Esophagus (tissue), 2 donors: ENCODE measurements around the gene SAMD13. TPM values are rescaled to one million over a fixed set of nuclear protein-coding genes. Genes with fewer than 3 reads are reported as not detected.
"Not testable (repeated sequence)": the region's sequence is repeated elsewhere in the genome, so short reads cannot be mapped to it uniquely, and the experiment has no call there.

Source experiments
- H3K27ac ChIP-seq, 2 donors: one replicate each; pipeline ENCODE4 v1.5.1; 2013; ENCODE audit warnings: low read depth in 2 of 2, mild to moderate bottlenecking in 2 of 2, inconsistent platforms in 1 of 2, low read length in 1 of 2, moderate library complexity in 1 of 2
- H3K27me3 ChIP-seq, 2 donors: one replicate each; pipeline ENCODE4 v1.6.1; 2013; ENCODE audit warnings: low read length in 2 of 2, control low read depth in 1 of 2, mild to moderate bottlenecking in 1 of 2; ENCODE audit not compliant: insufficient read depth in 2 of 2, control insufficient read depth in 1 of 2
- H3K36me3 ChIP-seq, 2 donors: one replicate each; pipeline ENCODE4 v1.6.1; 2013; ENCODE audit warnings: low read length in 1 of 2; ENCODE audit not compliant: control insufficient read depth in 2 of 2, insufficient read depth in 2 of 2
- H3K4me1 ChIP-seq, 2 donors: one replicate each; pipeline ENCODE4 v1.6.1; 2013; ENCODE audit warnings: low read length in 1 of 2; ENCODE audit not compliant: control insufficient read depth in 2 of 2, insufficient read depth in 2 of 2
- H3K4me3 ChIP-seq, 2 donors: one replicate each; pipeline ENCODE4 v1.5.1; 2013; ENCODE audit warnings: low read length in 2 of 2, mild to moderate bottlenecking in 2 of 2, low read depth in 1 of 2, moderate library complexity in 1 of 2
- H3K9me3 ChIP-seq, 2 donors: one replicate each; pipeline ENCODE4 v1.6.1; 2013; ENCODE audit warnings: mild to moderate bottlenecking in 2 of 2, low read depth in 1 of 2, low read length in 1 of 2, moderate library complexity in 1 of 2; ENCODE audit not compliant: control insufficient read depth in 2 of 2, insufficient read depth in 1 of 2
- WGBS, 2 donors: extraction: QIAGEN DNeasy Blood & Tissue Kit; methylation state at CpG; one replicate each; pipeline ENCODE4 v1.1.7; 2013; 5-methylcytosine and 5-hydroxymethylcytosine counted together
- polyA plus RNA-seq, 2 donors: library from polyadenylated mRNA; stranded (reverse); fragments of 200-250 nt; gene quantifications; one replicate each; pipeline ENCODE4 v1.2.3, GENCODE V29; 2013
- donor health status: healthy with polysubstance abuse.
- donor health status: Bipolar disorder and iron deficiency.

SAMD13 gene
- polyA plus RNA-seq, 2 donors = 0.45 to 0.59 TPM

DNA sequence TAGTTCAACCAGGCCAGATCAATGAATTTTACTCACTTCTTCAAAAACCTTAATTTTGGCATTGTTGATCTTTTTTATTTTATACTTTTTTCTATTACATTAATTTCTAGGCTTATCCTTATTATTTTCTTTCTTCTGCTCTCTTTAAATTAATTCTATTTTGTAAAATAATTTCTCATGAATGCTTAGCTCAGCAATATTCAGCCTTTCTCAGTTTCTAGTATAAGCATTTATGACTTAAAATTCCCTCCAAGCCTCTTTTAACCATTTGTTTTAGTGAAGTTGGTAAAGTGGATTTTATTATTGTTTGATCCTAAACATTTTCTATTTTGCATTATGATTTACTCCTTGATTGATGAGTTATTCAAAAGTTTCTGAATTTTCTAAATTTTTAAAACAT is 20.6 kb upstream of the SAMD13 start:
- H3K4me3 ChIP-seq = no peak overlapping the region
- no peak overlapping the region for H3K27ac ChIP-seq
- no peaks in the 10 kb centered on the region for H3K36me3 ChIP-seq
- no peaks in the 10 kb centered on the region for H3K27me3 ChIP-seq
- H3K4me1 ChIP-seq = no peaks in the 10 kb centered on the region
- no peaks in the 10 kb centered on the region for H3K9me3 ChIP-seq

DNA sequence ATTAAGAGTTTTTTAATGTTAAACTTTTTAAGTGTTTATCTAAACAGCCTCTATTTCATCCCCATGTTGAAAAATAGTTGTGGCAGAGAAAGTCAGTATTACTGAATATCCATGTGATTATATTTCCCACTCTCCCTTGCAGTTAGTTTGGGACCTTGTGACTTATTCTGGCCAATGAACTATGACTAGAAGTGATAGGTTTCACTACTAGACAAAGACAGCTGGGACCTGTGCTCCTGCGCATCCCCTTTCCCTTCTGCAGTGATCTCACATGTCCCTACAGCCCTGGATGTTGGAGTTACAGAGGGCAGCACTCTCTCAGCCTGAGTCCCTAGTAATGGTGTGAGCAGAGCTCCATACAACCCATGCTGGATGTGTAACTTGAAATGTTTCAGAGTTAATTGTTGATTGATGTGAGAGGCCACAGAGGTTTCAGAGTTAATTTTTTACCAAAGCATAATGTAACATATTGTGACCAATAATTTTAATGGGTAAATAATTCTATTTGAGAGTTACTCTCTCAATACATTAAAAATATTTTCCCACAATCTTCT is 18.7 kb upstream of the SAMD13 start:
- Histone ChIP-seq H3K27me3 (no peaks in the 10 kb centered on the region), H3K9me3 (peaks cover 0 to 2% of the 10 kb centered on the region in 2 donors), H3K27ac (no peak overlapping the region), H3K4me3 (no peak overlapping the region), H3K36me3 (no peaks in the 10 kb centered on the region), H3K4me1 (no peaks in the 10 kb centered on the region)
- WGBS, 2 donors = 100% methylated on average over 1 of the region's 1 CpG

DNA sequence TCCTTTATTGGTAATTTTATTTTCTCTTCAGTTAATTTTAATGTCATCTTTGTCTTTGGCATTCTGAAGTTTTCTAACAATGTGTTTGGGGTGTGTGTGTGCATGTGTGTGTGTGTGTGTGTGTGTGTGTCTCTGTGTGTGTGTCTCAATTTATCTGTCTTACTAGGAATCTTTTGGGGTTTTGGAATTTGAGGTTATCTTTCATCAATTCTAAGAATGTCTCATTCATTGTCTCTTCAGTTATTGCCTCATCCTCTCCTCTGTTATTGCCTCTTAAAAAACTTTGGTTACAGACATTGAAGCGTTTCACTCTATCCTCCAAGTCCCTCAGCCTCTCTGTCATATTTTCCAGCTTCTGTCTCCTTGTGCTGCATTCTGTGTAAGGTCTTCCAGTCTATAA is 18.1 kb upstream of the SAMD13 start:
- Histone ChIP-seq H3K36me3 (no peaks in the 10 kb centered on the region), H3K9me3 (peaks cover 0 to 2% of the 10 kb centered on the region in 2 donors), H3K27ac (no peak overlapping the region), H3K27me3 (no peaks in the 10 kb centered on the region), H3K4me1 (no peaks in the 10 kb centered on the region), H3K4me3 (no peak overlapping the region)
- 63 to 81% methylated on average over 1 of the region's 1 CpG for WGBS, 2 donors

DNA sequence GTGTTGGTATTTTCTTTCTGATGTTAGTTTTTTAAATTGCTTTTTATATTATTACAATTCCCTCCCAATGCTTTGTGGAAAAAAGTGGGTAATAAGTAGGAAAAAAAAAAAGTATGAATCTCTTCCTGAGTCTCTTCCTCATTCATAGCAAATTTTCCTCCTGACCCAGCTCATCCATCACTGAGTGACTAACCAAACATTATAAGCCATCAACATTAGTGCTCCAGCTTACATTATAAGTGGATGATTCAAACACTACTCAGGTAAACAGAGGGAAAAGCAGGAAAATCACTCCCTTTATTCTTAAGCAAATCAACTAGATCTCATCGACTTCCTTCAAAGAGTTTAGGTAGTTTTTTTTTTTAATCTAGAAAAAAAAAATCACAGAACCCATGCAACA is 15.4 kb upstream of the SAMD13 start:
- H3K4me1 ChIP-seq = no peaks in the 10 kb centered on the region
- H3K36me3 ChIP-seq = no peaks in the 10 kb centered on the region
- H3K4me3 ChIP-seq = no peak overlapping the region
- 67 to 69% methylated on average over 1 of the region's 1 CpG for WGBS, 2 donors
- H3K27me3 ChIP-seq = no peaks in the 10 kb centered on the region
- H3K9me3 ChIP-seq = peaks cover 0 to 2% of the 10 kb centered on the region in 2 donors
- no peak overlapping the region for H3K27ac ChIP-seq

DNA sequence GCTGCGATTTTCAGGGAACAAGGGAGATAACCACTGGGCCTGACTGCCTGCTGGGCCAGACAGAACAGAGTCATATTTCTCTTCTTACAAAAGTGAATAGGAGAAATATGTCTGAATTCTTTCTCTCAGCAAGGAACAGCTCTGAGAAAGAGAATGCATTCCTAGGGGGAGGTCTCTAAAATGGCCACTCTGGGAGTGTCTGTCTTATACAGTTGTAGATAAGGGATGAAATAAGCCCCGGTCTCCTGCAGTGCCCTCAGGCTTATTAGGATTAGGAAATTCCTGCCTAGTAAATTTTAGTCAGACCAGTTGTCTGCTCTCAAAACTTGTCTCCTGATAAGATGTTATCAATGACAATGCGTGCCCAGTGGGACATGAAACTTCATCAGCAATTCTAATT is 14.1 kb upstream of the SAMD13 start:
- not testable (repeated sequence) for H3K27ac ChIP-seq, H3K36me3 ChIP-seq, H3K4me3 ChIP-seq, H3K27me3 ChIP-seq, H3K9me3 ChIP-seq, H3K4me1 ChIP-seq
- 64 to 65% methylated on average over 3 of the region's 3 CpGs for WGBS, 2 donors

DNA sequence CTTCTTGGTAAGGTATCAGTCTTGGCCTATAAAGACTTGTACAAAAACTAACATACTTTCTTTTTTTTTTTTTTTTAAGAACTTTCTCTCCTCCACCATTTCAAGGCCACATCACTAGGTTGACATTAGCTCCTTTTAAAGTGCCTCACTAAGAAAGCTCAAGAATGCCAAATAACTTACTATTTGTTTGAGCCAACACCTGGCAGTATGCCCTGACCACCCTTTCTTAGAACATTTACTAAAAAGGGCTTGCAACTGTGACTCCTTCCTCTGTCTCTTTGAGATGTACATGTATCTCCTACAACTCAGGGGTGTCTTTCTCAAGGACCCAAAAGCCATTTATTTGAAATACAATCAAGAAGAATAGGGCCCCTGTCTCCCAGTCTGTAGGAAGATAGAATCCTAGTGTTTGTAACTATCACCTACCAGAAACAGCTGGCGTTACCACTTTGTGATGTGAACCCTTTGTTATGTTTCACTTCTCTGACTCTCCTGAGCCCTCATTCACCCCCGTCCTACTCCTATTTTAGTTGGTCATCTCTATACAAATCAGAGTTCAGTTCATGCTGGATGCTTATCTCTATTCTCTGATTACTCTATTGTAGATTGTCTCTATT is 12.2 kb upstream of the SAMD13 start:
- Histone ChIP-seq H3K4me1 (no peaks in the 10 kb centered on the region), H3K4me3 (no peak overlapping the region), H3K27me3 (no peaks in the 10 kb centered on the region), H3K36me3 (no peaks in the 10 kb centered on the region), H3K27ac (no peak overlapping the region), H3K9me3 (peaks cover 0 to 2% of the 10 kb centered on the region in 2 donors)
- WGBS, 2 donors = 76 to 90% methylated on average over 2 of the region's 2 CpGs

DNA sequence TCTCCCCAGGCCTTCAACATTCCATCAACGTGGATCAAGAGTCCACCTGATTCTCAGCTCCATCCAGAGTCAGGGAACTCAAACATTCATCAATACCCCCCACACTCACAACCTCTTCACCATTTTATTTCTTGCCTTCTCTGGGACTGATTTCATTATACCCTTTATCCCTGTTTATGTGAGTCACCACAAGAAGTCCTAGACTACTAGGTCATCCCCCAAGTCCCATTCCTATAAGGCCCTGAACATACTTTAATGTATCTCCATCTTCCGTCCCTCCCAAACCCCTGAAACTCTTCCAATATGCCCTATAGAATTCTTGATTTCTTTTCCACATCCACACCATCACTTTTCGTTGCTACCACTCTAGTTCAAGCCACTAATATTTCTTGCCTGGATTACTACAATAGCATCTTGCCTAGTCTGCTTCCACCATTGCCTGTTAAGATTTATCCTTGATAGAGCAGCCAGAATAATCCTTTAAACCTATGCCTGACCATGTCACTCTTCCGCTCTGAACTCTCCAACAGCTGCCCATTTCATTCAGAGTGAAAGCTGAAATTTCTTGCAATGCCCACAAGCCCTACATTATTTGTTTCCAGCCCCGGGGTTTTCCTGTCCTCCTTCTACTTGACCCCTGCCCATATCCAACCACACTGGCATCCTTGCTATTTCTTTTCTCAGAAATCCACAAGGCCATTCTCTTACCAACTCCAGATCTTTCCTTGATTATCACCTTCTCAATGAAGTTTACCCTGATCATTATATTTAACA is 9.4 kb upstream of the SAMD13 start:
- H3K4me1 ChIP-seq = no peaks in the 10 kb centered on the region
- H3K36me3 ChIP-seq = no peaks in the 10 kb centered on the region
- WGBS, 2 donors = 84 to 86% methylated on average over 5 of the region's 5 CpGs
- H3K9me3 ChIP-seq = peaks cover 0 to 2% of the 10 kb centered on the region in 2 donors
- no peak overlapping the region for H3K4me3 ChIP-seq
- no peak overlapping the region for H3K27ac ChIP-seq
- H3K27me3 ChIP-seq = no peaks in the 10 kb centered on the region

DNA sequence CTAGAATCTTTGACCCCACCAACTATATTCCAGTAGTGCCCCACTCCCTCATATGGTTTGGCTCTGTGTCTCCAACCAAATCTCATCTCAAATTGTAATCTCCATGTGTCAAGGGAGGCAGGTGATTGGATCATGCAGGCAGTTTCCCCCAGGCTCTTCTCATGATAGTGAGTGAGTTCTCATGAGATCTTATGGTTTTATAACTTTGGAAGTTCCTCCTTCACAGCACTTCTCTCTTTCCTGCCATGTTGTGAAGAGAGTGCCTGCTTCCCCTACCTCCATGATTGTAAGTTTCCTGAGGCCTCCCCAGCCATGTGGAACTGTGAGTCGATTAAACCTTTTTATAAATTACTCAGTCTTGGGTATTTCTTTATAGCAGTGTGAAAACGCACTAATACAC is 7.7 kb upstream of the SAMD13 start:
- no peak overlapping the region for H3K27ac ChIP-seq
- no peaks in the 10 kb centered on the region for H3K9me3 ChIP-seq
- H3K36me3 ChIP-seq = no peaks in the 10 kb centered on the region
- H3K27me3 ChIP-seq = no peaks in the 10 kb centered on the region
- H3K4me1 ChIP-seq = no peaks in the 10 kb centered on the region
- no peak overlapping the region for H3K4me3 ChIP-seq
- WGBS, 2 donors = 88 to 93% methylated on average over 2 of the region's 2 CpGs

DNA sequence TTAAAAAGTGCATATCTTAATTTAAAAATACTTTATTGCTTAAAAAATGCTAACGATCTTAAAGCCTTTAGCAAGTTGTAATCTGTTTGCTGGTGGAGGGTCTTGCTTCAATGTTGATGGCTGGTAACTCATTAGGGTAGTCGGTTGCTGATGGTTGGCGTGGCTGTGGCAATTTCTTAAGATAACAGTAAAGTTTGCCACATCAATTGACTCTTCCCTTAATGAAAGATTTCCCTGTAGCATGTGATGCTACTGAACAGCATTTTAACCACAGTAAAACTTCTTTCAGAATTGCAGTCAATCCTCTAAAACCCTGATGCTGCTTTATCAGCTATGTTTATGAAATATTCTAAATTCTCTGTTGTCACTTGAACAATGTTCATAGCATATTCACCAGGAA is 6.8 kb upstream of the SAMD13 start:
- no peaks in the 10 kb centered on the region for H3K4me1 ChIP-seq
- H3K36me3 ChIP-seq = no peaks in the 10 kb centered on the region
- no peaks in the 10 kb centered on the region for H3K9me3 ChIP-seq
- H3K4me3 ChIP-seq = no peak overlapping the region
- no peaks in the 10 kb centered on the region for H3K27me3 ChIP-seq
- no peak overlapping the region for H3K27ac ChIP-seq
- WGBS, 2 donors = 93 to 95% methylated on average over 3 of the region's 3 CpGs
